Spleen (tissue), 11 donors: ENCODE measurements around the gene TBL1XR1. TPM values are rescaled to one million over a fixed set of nuclear protein-coding genes. Genes with fewer than 3 reads are reported as not detected.

Experiments
- DNase-seq: peaks from one replicate; pipeline ENCODE4 v3.0.0-alpha.2; 2020
- H3K27ac ChIP-seq, 8 donors: fragments of 200-600 bp; sonication (generic) in 7 of 8; 1 replicate in 4 of 8; 2 replicates in 4 of 8; pipeline versions ENCODE4 v1.5.0 to v1.8.0; 2016 to 2021; ENCODE audit warnings: inconsistent platforms in 4 of 8, mild to moderate bottlenecking in 4 of 8, moderate library complexity in 1 of 8
- H3K27me3 ChIP-seq, 7 donors: fragments of 200-600 bp; sonication (generic) in 6 of 7; replicated peaks in 1 of 7; 1 replicate in 4 of 7; 2 replicates in 3 of 7; pipeline versions ENCODE4 v1.5.0 to v1.8.0; 2016 to 2021; ENCODE audit warnings: inconsistent platforms in 3 of 7, mild to moderate bottlenecking in 1 of 7
- H3K36me3 ChIP-seq, 6 donors: fragments of 200-600 bp; sonication (generic) in 5 of 6; 1 replicate in 4 of 6; 2 replicates in 2 of 6; pipeline versions ENCODE4 v1.5.0 to v1.8.0; 2016 to 2021; ENCODE audit warnings: inconsistent platforms in 2 of 6
- H3K4me1 ChIP-seq, 6 donors: fragments of 200-600 bp; sonication (generic) in 5 of 6; 1 replicate in 3 of 6; 2 replicates in 3 of 6; pipeline versions ENCODE4 v1.5.0 to v1.8.0; 2016 to 2021; ENCODE audit warnings: inconsistent platforms in 3 of 6
- H3K4me3 ChIP-seq, 8 donors: fragments of 200-600 bp; sonication (generic) in 7 of 8; 1 replicate in 4 of 8; 2 replicates in 4 of 8; pipeline versions ENCODE4 v1.5.0 to v1.8.0; 2016 to 2021; ENCODE audit warnings: inconsistent platforms in 4 of 8, mild to moderate bottlenecking in 4 of 8, moderate library complexity in 2 of 8
- H3K9me3 ChIP-seq, 8 donors: fragments of 200-600 bp; sonication (generic) in 7 of 8; 1 replicate in 4 of 8; 2 replicates in 4 of 8; pipeline versions ENCODE4 v1.5.0 to v1.8.0; 2016 to 2021; ENCODE audit warnings: inconsistent platforms in 4 of 8
- POLR2A ChIP-seq, 3 donors: fragments of 450-650 bp; IDR thresholded peaks; one replicate each; pipeline ENCODE4 v1.5.1; 2017; ENCODE audit warnings: antibody characterized with exemption in 3 of 3, mild to moderate bottlenecking in 1 of 3
- POLR2AphosphoS5 ChIP-seq, 3 donors: sonication (generic); formaldehyde crosslinking; IDR thresholded peaks; one replicate each; pipeline ENCODE4 v1.5.1; 2017; ENCODE audit warnings: antibody characterized with exemption in 3 of 3
- WGBS, 5 donors: extraction: QIAGEN DNeasy Blood & Tissue Kit in 3 of 5; methylation state at CpG; one replicate each; pipeline versions ENCODE4 v1.1.5 to v1.1.7; 2013 to 2018; 5-methylcytosine and 5-hydroxymethylcytosine counted together
- intact Hi-C: fragments of 100-400 bp; cut with DNase I; formaldehyde crosslinking; loops from one replicate; pipeline ENCODE4 v1.15.0; 2023; ENCODE audit warnings: low total_unique reads
- polyA plus RNA-seq, 3 donors: library from polyadenylated mRNA; stranded (reverse); fragments of 200-250 nt; gene quantifications; one replicate each; pipeline ENCODE4 v1.2.1, GENCODE V29; 2013
- total RNA-seq, 7 donors: library from RNA; depleted of rRNA in 3 of 7; stranded (reverse); fragments of >200 nt in 3 of 7; fragmentation: NEBNext Ultra II Directional in 4 of 7; extraction: Animal tissue kit (Norgen Biotek cat#: 25700) in 4 of 7; gene quantifications; one replicate each; pipeline versions ENCODE4 v1.1.0 to v1.2.1, GENCODE V29; 2016 to 2021
- TF ChIP-seq, protein P1 (sequence below), 11 experiments: fragments of 200-600 bp in 7 of 11; fragments of 450-650 bp in 4 of 11; sonication (generic) in 4 of 11; IDR thresholded peaks in 8 of 11; conservative IDR thresholded peaks in 3 of 11; 1 replicate in 7 of 11; 2 replicates in 4 of 11; pipeline versions ENCODE4 v1.4.0 to v1.8.0; 2016 to 2021; ENCODE audit warnings: antibody characterized with exemption in 11 of 11, inconsistent platforms in 4 of 11, mild to moderate bottlenecking in 1 of 11
- donor health status: healthy with polysubstance abuse.
- donor health status: DM: no; HTN: no; CAD: no; lungs with moderate emphysema.
- donor health status: DM: no; HTN: no; CAD: no.
- donor health status: Bipolar disorder and iron deficiency.
- donor health status: healthy.
- donor health status: DM: no; HTN: no; CAD: no.
- donor health status: DM: yes; HTN: yes; CAD: no.

TBL1XR1 gene
- total and polyA plus RNA-seq, 10 donors, result 32.4 to 168 (median 97.2) TPM

DNA sequence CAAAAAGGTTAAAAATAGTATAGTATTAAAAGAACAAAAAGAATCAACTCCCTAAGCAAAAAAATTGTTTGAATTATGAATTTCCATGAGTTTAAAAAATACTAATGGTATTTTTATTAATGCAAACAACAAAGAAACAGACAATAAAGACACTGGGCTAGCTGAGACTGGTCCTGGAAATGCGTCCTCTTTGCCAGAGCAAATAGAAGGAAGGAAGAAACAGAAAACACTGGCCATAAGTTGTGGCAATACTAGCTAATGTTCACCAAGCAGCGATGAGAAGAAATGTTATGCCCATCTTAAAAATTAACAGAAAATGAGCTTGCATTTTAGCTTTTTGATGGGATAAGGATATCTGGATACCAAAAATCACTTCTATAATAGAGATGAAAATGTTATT lies 88.6 kb downstream of the TBL1XR1 start:
- Histone ChIP-seq H3K4me1 (peaks cover 20 to 98% (median 81%) of the 10 kb centered on the region in 6 donors), H3K36me3 (no peaks in the 10 kb centered on the region), H3K4me3 (no peak overlapping the region), H3K9me3 (no peaks in the 10 kb centered on the region), H3K27ac (no peak overlapping the region), H3K27me3 (no peaks in the 10 kb centered on the region)
- intact Hi-C loops, result no loop called here
- 52 to 79% (median 71%) methylated on average over 2 of the region's 2 CpGs for WGBS, 5 donors
- DNase-seq, result no peak
- no peak for TF ChIP-seq POLR2A (IDR thresholded peaks at IDR 0.05)
- TF ChIP-seq, protein P1, sequence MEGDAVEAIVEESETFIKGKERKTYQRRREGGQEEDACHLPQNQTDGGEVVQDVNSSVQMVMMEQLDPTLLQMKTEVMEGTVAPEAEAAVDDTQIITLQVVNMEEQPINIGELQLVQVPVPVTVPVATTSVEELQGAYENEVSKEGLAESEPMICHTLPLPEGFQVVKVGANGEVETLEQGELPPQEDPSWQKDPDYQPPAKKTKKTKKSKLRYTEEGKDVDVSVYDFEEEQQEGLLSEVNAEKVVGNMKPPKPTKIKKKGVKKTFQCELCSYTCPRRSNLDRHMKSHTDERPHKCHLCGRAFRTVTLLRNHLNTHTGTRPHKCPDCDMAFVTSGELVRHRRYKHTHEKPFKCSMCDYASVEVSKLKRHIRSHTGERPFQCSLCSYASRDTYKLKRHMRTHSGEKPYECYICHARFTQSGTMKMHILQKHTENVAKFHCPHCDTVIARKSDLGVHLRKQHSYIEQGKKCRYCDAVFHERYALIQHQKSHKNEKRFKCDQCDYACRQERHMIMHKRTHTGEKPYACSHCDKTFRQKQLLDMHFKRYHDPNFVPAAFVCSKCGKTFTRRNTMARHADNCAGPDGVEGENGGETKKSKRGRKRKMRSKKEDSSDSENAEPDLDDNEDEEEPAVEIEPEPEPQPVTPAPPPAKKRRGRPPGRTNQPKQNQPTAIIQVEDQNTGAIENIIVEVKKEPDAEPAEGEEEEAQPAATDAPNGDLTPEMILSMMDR (IDR thresholded peaks at IDR 0.05 in 8 of 11, conservative IDR thresholded peaks at IDR 0.05 in 3 of 11), result no peak

DNA sequence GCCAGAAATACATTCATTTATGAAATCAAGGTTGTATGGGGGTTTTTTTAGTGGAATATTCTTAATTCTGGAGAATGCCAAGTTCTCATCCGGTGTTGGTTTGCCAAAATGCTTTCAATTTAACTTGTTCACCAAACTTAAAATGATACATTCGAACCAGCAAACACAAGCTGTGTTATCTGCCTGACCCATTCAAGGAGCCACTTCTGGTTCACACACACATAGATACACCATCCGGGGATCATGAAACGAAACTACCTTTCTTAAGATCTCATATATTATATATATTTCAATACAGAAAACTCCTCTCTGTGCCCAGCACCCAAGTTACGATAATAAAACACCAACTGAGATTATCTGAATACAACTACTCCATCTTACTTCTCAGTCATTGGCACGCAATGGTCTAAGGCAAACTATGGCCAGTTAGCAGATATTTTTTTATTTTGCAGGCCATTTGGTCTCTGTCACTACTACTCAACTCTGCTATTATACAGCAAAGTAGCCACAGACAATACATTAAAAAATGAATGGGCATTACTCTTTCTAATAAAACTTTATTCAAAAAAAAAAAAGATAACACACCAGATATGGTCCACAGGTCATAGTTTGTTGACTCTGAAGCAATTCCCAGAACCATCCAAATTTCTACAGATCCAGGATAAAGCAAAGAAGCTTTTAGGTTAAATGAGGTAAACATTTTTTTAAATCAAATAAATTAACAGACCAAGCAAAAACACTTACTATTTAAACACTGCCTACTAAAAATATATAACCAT lies 89.6 kb downstream of the TBL1XR1 start:
- H3K4me3 ChIP-seq, result no peak overlapping the region
- H3K36me3 ChIP-seq, result no peaks in the 10 kb centered on the region
- no peak for DNase-seq
- H3K4me1 ChIP-seq, result peaks cover 18 to 98% (median 80%) of the 10 kb centered on the region in 6 donors
- intact Hi-C loops, result no loop called here
- no peak for TF ChIP-seq POLR2AphosphoS5 (IDR thresholded peaks at IDR 0.05)
- TF ChIP-seq, protein P1 (IDR thresholded peaks at IDR 0.05 in 8 of 11, conservative IDR thresholded peaks at IDR 0.05 in 3 of 11), result no peak
- no peak for TF ChIP-seq POLR2A (IDR thresholded peaks at IDR 0.05)
- WGBS, 5 donors, result 71 to 89% (median 81%) methylated on average over 6 of the region's 6 CpGs
- no peaks in the 10 kb centered on the region for H3K9me3 ChIP-seq
- H3K27me3 ChIP-seq, result no peaks in the 10 kb centered on the region
- no peak overlapping the region for H3K27ac ChIP-seq

DNA sequence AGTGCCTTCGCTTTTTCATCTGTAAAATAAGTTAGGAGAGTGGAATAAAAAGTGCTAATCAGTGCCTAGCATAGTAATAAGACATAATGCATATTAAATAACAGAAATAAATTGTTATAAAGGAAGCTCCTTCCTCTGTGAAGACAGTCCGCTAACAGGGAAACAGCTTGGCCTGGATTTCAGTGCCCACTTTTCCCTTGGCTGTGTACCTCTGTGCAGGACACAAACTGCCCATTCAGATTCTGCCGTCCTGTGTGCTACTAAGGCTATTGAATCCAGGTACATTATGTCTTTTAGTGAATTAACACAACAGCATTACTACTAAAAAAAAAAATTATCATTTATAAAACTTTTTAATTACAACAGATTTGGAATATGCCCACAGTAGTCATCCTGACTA lies 90.7 kb downstream of the TBL1XR1 start:
- Histone ChIP-seq H3K4me3 (no peak overlapping the region), H3K4me1 (peaks cover 18 to 96% (median 77%) of the 10 kb centered on the region in 6 donors), H3K36me3 (no peaks in the 10 kb centered on the region), H3K27ac (no peak overlapping the region), H3K27me3 (no peaks in the 10 kb centered on the region), H3K9me3 (no peaks in the 10 kb centered on the region)
- 83 to 92% (median 90%) methylated on average over 3 of the region's 3 CpGs for WGBS, 5 donors
- no peak for TF ChIP-seq POLR2AphosphoS5 (IDR thresholded peaks at IDR 0.05)
- no peak for TF ChIP-seq POLR2A (IDR thresholded peaks at IDR 0.05)
- TF ChIP-seq, protein P1 (IDR thresholded peaks at IDR 0.05 in 8 of 11, conservative IDR thresholded peaks at IDR 0.05 in 3 of 11), result no peak
- intact Hi-C loops, result no loop called here
- no peak for DNase-seq

DNA sequence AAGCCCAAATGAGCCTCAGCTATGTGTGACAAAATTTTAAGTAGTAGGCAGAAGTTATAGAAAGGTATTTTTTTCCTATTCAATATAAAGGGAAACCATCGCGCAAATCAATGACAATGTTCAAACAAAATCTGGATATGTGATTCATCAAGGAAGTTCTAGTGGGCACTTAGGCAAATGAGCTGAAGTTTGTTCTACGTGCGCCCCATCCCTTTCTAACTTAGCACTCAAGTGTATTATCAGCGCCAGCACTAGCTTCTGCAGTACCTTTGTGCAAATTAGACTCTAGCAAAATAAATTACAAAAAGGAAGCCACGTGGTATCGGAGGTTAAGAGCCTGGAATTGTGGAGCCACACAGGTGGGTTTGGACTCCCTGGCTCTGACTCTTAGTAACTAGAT lies 91.1 kb downstream of the TBL1XR1 start:
- Histone ChIP-seq H3K36me3 (no peaks in the 10 kb centered on the region), H3K4me3 (no peak overlapping the region), H3K27me3 (no peaks in the 10 kb centered on the region), H3K9me3 (no peaks in the 10 kb centered on the region), H3K4me1 (peaks cover 18 to 92% (median 73%) of the 10 kb centered on the region in 6 donors), H3K27ac (no peak overlapping the region)
- intact Hi-C loops, result no loop called here
- DNase-seq, result no peak
- WGBS, 5 donors, result 63 to 71% (median 69%) methylated on average over 7 of the region's 7 CpGs
- TF ChIP-seq POLR2AphosphoS5 (IDR thresholded peaks at IDR 0.05) (no peak), POLR2A (IDR thresholded peaks at IDR 0.05) (no peak)
- TF ChIP-seq, protein P1 (IDR thresholded peaks at IDR 0.05 in 8 of 11, conservative IDR thresholded peaks at IDR 0.05 in 3 of 11), result no peak
